Peyer's patch (tissue), 4 donors: Measurements from ENCODE around the gene UVRAG.

ENCODE experiments used
- CTCF ChIP-seq, 6 experiments: fragments of 450-650 bp in 4 of 6; fragments of 200-600 bp in 2 of 6; sonication (generic) in 1 of 6; IDR thresholded peaks; one replicate each; pipeline ENCODE4 v1.5.1; 2017 to 2019; ENCODE audit warnings: antibody characterized with exemption in 6 of 6, mild to moderate bottlenecking in 3 of 6, moderate library complexity in 1 of 6
- POLR2A ChIP-seq, 2 donors: fragments of 450-650 bp; IDR thresholded peaks; one replicate each; pipeline ENCODE4 v1.5.1; 2017; ENCODE audit warnings: antibody characterized with exemption in 2 of 2, mild to moderate bottlenecking in 2 of 2, moderate library complexity in 2 of 2

GRCh38 chr11:75911459-75911858, 96.4 kb downstream of the UVRAG start:
- TF ChIP-seq CTCF (IDR thresholded peaks at IDR 0.05) = no peak
- TF ChIP-seq POLR2A (IDR thresholded peaks at IDR 0.05) = no peak
